Neural cell (in vitro differentiated cells): Measurements from ENCODE around the gene OBI1. TPM values are rescaled to one million over a fixed set of nuclear protein-coding genes. Genes with fewer than 3 reads are reported as not detected.

Experiments used
- H2AFZ ChIP-seq: fragments of 200-600, 300-800 bp; sonication (generic), shearing (Covaris generic); 2 replicates; pipeline ENCODE4 v1.6.0; 2014; ENCODE audit warnings: low read depth, mild to moderate bottlenecking, antibody characterized with exemption, low read length, moderate library complexity
- H3F3A ChIP-seq: fragments of 200-600 bp; shearing (Covaris generic); 2 replicates; pipeline ENCODE4 v1.6.1; 2016; ENCODE audit warnings: mild to moderate bottlenecking, moderate library complexity, mixed read lengths, antibody characterized with exemption, low read length; ENCODE audit not compliant: insufficient read depth, poor library complexity, severe bottlenecking
- H3K27ac ChIP-seq: fragments of 200-600, 300-800 bp; sonication (generic), shearing (Covaris generic); 2 replicates; pipeline ENCODE4 v1.5.1; 2014; ENCODE audit warnings: mild to moderate bottlenecking, low read length, moderate library complexity
- H3K27me3 ChIP-seq: fragments of 300-800, 200-600 bp; sonication (generic), shearing (Covaris generic); 2 replicates; pipeline ENCODE4 v1.6.0; 2014; ENCODE audit warnings: mild to moderate bottlenecking, low read depth, low read length, moderate library complexity; ENCODE audit not compliant: insufficient read depth
- H3K36me3 ChIP-seq: fragments of 300-800, 200-600 bp; sonication (generic), shearing (Covaris generic); 2 replicates; pipeline ENCODE4 v1.5.1; 2014; ENCODE audit warnings: mild to moderate bottlenecking, antibody characterized with exemption, low read length, moderate library complexity; ENCODE audit not compliant: insufficient read depth
- H3K4me2 ChIP-seq: fragments of 300-800, 200-600 bp; sonication (generic), shearing (Covaris generic); 2 replicates; pipeline ENCODE4 v1.6.0; 2014; ENCODE audit warnings: mild to moderate bottlenecking, low read length
- H3K4me3 ChIP-seq: fragments of 300-800, 200-600 bp; sonication (generic), shearing (Covaris generic); 2 replicates; pipeline ENCODE4 v1.5.1; 2014; ENCODE audit warnings: mild to moderate bottlenecking, low read length, moderate library complexity
- H3K79me2 ChIP-seq: fragments of 200-600 bp; shearing (Covaris generic); replicated peaks from 2 replicates; pipeline ENCODE4 v1.6.0; 2014; ENCODE audit warnings: mild to moderate bottlenecking, low read length, moderate library complexity; ENCODE audit not compliant: insufficient read depth
- H3K9ac ChIP-seq: fragments of 300-800, 200-600 bp; sonication (generic), shearing (Covaris generic); 2 replicates; pipeline ENCODE4 v1.6.1; 2016; ENCODE audit warnings: mild to moderate bottlenecking, low read length, mixed read lengths
- H3K9me2 ChIP-seq: fragments of 200-600 bp; shearing (Covaris generic); 2 replicates; pipeline ENCODE4 v1.6.1; 2016; ENCODE audit warnings: mild to moderate bottlenecking, low read length, mixed read lengths; ENCODE audit not compliant: insufficient read depth
- H3K9me3 ChIP-seq: fragments of 200-600, 300-800 bp; sonication (generic), shearing (Covaris generic); 2 replicates; pipeline ENCODE4 v1.6.1; 2016; ENCODE audit warnings: mild to moderate bottlenecking, mixed run types, low read length, moderate library complexity, mixed read lengths
- H4K20me1 ChIP-seq: fragments of 200-600 bp; shearing (Covaris generic); 2 replicates; pipeline ENCODE4 v1.6.1; 2016; ENCODE audit warnings: mild to moderate bottlenecking, mixed run types; ENCODE audit not compliant: insufficient read depth
- CTCF ChIP-seq: fragments of 450-650 bp; IDR thresholded peaks from 2 replicates; pipeline ENCODE4 v1.5.1; 2014; ENCODE audit warnings: antibody characterized with exemption, mild to moderate bottlenecking, moderate library complexity; ENCODE audit not compliant: poor library complexity, severe bottlenecking
- EP300 ChIP-seq: fragments of 450-650 bp; conservative IDR thresholded peaks from 2 replicates; pipeline ENCODE4 v1.6.1; 2014; ENCODE audit warnings: antibody characterized with exemption, mild to moderate bottlenecking, moderate library complexity; ENCODE audit not compliant: poor library complexity, severe bottlenecking
- EZH2 ChIP-seq: fragments of 200-600, 300-800 bp; shearing (Covaris generic), sonication (generic); IDR thresholded peaks from 2 replicates; pipeline ENCODE4 v1.6.1; 2014; ENCODE audit warnings: antibody characterized with exemption, low read length, borderline replicate concordance, mild to moderate bottlenecking; ENCODE audit not compliant: insufficient read depth, poor library complexity, severe bottlenecking
- MXI1 ChIP-seq: fragments of 450-650 bp; conservative IDR thresholded peaks from 2 replicates; pipeline ENCODE4 v1.6.1; 2014; ENCODE audit warnings: antibody characterized with exemption, mild to moderate bottlenecking; ENCODE audit not compliant: poor library complexity, severe bottlenecking
- POLR2AphosphoS5 ChIP-seq: IDR thresholded peaks from 2 replicates; pipeline ENCODE4 v1.6.1; 2012
- RAD21 ChIP-seq: fragments of 450-650 bp; conservative IDR thresholded peaks from 2 replicates; pipeline ENCODE4 v1.6.1; 2014; ENCODE audit warnings: antibody characterized with exemption, mild to moderate bottlenecking, moderate library complexity
- REST ChIP-seq: IDR thresholded peaks from 2 replicates; pipeline ENCODE4 v1.6.1; 2012; ENCODE audit warnings: borderline replicate concordance
- SMC3 ChIP-seq: fragments of 450-650 bp; conservative IDR thresholded peaks from 2 replicates; pipeline ENCODE4 v1.6.1; 2014; ENCODE audit warnings: antibody characterized with exemption, mild to moderate bottlenecking, moderate library complexity; ENCODE audit not compliant: poor library complexity
- TAF1 ChIP-seq: IDR thresholded peaks from 2 replicates; pipeline ENCODE4 v1.6.1; 2012; ENCODE audit warnings: low read depth
- polyA plus RNA-seq: library from polyadenylated mRNA; depleted of rRNA; stranded (reverse); fragments of >200 nt; gene quantifications from 2 replicates; pipeline ENCODE4 v1.2.3, GENCODE V29; 2014

The OBI1 gene
- polyA plus RNA-seq, 1 donor from 2014 or later, result 40.1 TPM

GRCh38 chr13:78660495-78660857 lies 1.5 kb upstream of the OBI1 start:
- no peaks in the 10 kb centered on the region for H3K36me3 ChIP-seq
- no peaks in the 10 kb centered on the region for H3K9me2 ChIP-seq
- H3F3A ChIP-seq, result no peaks in the 10 kb centered on the region
- no peak overlapping the region for H2AFZ ChIP-seq
- no peak overlapping the region for H3K9ac ChIP-seq
- no peaks in the 10 kb centered on the region for H3K9me3 ChIP-seq
- H3K27ac ChIP-seq, result no peak overlapping the region
- H3K79me2 ChIP-seq, result peaks cover 24% of the 10 kb centered on the region
- H3K27me3 ChIP-seq, result no peaks in the 10 kb centered on the region
- TF ChIP-seq REST (no peak), EP300 (no peak), TAF1 (no peak), SMC3 (no peak), EZH2 (no peak), POLR2AphosphoS5 (no peak), MXI1 (no peak), CTCF (no peak), RAD21 (no peak)
- H3K4me3 ChIP-seq, result no peak overlapping the region
- H4K20me1 ChIP-seq, result no peaks in the 10 kb centered on the region
- H3K4me2 ChIP-seq, result no peak overlapping the region

- TF ChIP-seq CTCF (no peak), MXI1 (no peak), REST (no peak), POLR2AphosphoS5 (no peak), RAD21 (no peak), TAF1 (no peak), EZH2 (no peak), SMC3 (no peak), EP300 (no peak)
- Histone ChIP-seq H3K79me2 (peaks cover 30% of the 10 kb centered on the region), H3K4me2 (no peak overlapping the region), H3K9me2 (no peaks in the 10 kb centered on the region), H3K36me3 (no peaks in the 10 kb centered on the region), H4K20me1 (no peaks in the 10 kb centered on the region), H3K9me3 (no peaks in the 10 kb centered on the region), H3K9ac (no peak overlapping the region), H3K4me3 (peak overlapping the region; percentile 93), H3F3A (no peaks in the 10 kb centered on the region), H2AFZ (peak overlapping the region; percentile 86), H3K27ac (no peak overlapping the region), H3K27me3 (no peaks in the 10 kb centered on the region)
Observed at GRCh38 chr13:78659732-78660494, 958 bp upstream of the OBI1 start.
